Subcutaneous adipose tissue (tissue), 4 donors: ENCODE measurements around the gene TMEM18. TPM values are rescaled to one million over a fixed set of nuclear protein-coding genes. Genes with fewer than 3 reads are reported as not detected.

Experiments used
- CTCF ChIP-seq: fragments of 450-650 bp; IDR thresholded peaks from one replicate; pipeline ENCODE4 v1.5.1; 2016; ENCODE audit warnings: low read depth, mild to moderate bottlenecking, control low read depth, antibody characterized with exemption, moderate library complexity
- total RNA-seq, 4 donors: library from RNA; depleted of rRNA; stranded (reverse); fragments of >200 nt; gene quantifications; one replicate each; pipeline ENCODE4 v1.1.0, GENCODE V29; 2016

TMEM18 gene
- total RNA-seq, 4 donors from 2014 or later: 11.9 to 29.9 (median 15.1) TPM

GRCh38 chr2:631741-632140, 45.5 kb downstream of the TMEM18 start:
- no peak for TF ChIP-seq CTCF

GRCh38 chr2:630451-631320, 46.5 kb downstream of the TMEM18 start:
- no peak for TF ChIP-seq CTCF

- no peak for TF ChIP-seq CTCF
These were observed 47.2 kb downstream of the TMEM18 start for GRCh38 chr2:629961-630360.

GRCh38 chr2:628651-629050, 48.6 kb downstream of the TMEM18 start:
- no peak for TF ChIP-seq CTCF

GRCh38 chr2:627926-628560, 49.2 kb downstream of the TMEM18 start:
- no peak for TF ChIP-seq CTCF

GRCh38 chr2:627340-627709, 49.9 kb downstream of the TMEM18 start:
- no peak for TF ChIP-seq CTCF

GRCh38 chr2:626491-627339, 50.5 kb downstream of the TMEM18 start:
- no peak for TF ChIP-seq CTCF
